Right lobe of liver (tissue), 4 donors: Measurements from ENCODE around the gene CPSF2.

Source experiments
- CTCF ChIP-seq, 4 donors: fragments of 200-600 bp in 3 of 4; fragments of 450-650 bp in 1 of 4; IDR thresholded peaks; one replicate each; pipeline versions ENCODE4 v1.5.1 to v1.8.0; 2016 to 2022; ENCODE audit warnings: antibody characterized with exemption in 4 of 4, mild to moderate bottlenecking in 2 of 4
- POLR2A ChIP-seq: fragments of 450-650 bp; IDR thresholded peaks from one replicate; pipeline ENCODE4 v1.6.1; 2017; ENCODE audit warnings: antibody characterized with exemption, mild to moderate bottlenecking
- donor health status: DM: no; HTN: no; CAD: no.
- donor health status: DM: no; HTN: no; CAD: no.
- donor health status: DM: no; HTN: yes; CAD: no.

- no peak for TF ChIP-seq POLR2A
- no peak for TF ChIP-seq CTCF (IDR thresholded peaks at IDR 0.05)
These were observed 16.5 kb upstream of the CPSF2 start for GRCh38 chr14:92105073-92105892.
